SK-N-SH (cell line): ENCODE measurements around the gene CEL.

ENCODE experiments used
- CHD2 ChIP-seq: fragments of 150-350 bp; IDR thresholded peaks from 2 replicates; pipeline ENCODE4 v1.6.1; 2018; ENCODE audit warnings: low read length; ENCODE audit not compliant: partially characterized antibody
- CTCF ChIP-seq: fragments of 200-600 bp; sonication (generic); IDR thresholded peaks from 2 replicates; pipeline ENCODE4 v1.6.1; 2017; ENCODE audit warnings: antibody characterized with exemption, mild to moderate bottlenecking, moderate library complexity
- EP300 ChIP-seq, 2 experiments: IDR thresholded peaks; 2 replicates each; pipeline versions ENCODE4 v1.4.0 to v1.6.1; 2012; ENCODE audit warnings: borderline replicate concordance in 1 of 2, low read depth in 1 of 2, low read length in 1 of 2
- GABPA ChIP-seq: IDR thresholded peaks from 2 replicates; pipeline ENCODE4 v1.4.0; 2012; ENCODE audit warnings: low read depth, mild to moderate bottlenecking
- POLR2AphosphoS5 ChIP-seq: IDR thresholded peaks from 2 replicates; pipeline ENCODE4 v1.6.1; 2012; ENCODE audit warnings: low read depth, low read length
- RCOR1 ChIP-seq: fragments of 150-350 bp; IDR thresholded peaks from 2 replicates; pipeline ENCODE4 v1.6.1; 2017; ENCODE audit warnings: antibody characterized with exemption, low read length
- REST ChIP-seq: IDR thresholded peaks from 2 replicates; pipeline ENCODE4 v1.6.1; 2012; ENCODE audit warnings: mild to moderate bottlenecking, low read depth, low read length, moderate library complexity
- SIN3A ChIP-seq: IDR thresholded peaks from 2 replicates; pipeline ENCODE4 v1.6.1; 2012; ENCODE audit warnings: low read depth, mild to moderate bottlenecking, low read length, moderate library complexity, borderline replicate concordance
- SMC3 ChIP-seq: IDR thresholded peaks from 2 replicates; pipeline ENCODE4 v1.6.1; 2012; ENCODE audit warnings: low read depth, low read length, improper control_type of control experiment

- no peak for TF ChIP-seq CTCF
- no peak for TF ChIP-seq GABPA
- TF ChIP-seq SIN3A, result no peak
- no peak for TF ChIP-seq POLR2AphosphoS5
- TF ChIP-seq EP300 (IDR thresholded peaks at IDR 0.05; ENCODE audit: borderline replicate concordance in 1 of 2, low read depth in 1 of 2, low read length in 1 of 2), result no peak
- TF ChIP-seq SMC3, result no peak
- no peak for TF ChIP-seq REST
- no peak for TF ChIP-seq CHD2
- no peak for TF ChIP-seq RCOR1
Measured at GRCh38 chr9:133086894-133087293, 25.1 kb downstream of the CEL start.
